GM12874 (cell line): ENCODE data around the gene GPC5.

Experiments used
- CTCF ChIP-seq: IDR thresholded peaks from 2 replicates; pipeline ENCODE4 v1.5.1; 2011; ENCODE audit warnings: low read depth, mild to moderate bottlenecking, control low read depth, low read length, moderate library complexity; ENCODE audit not compliant: insufficient read depth

GPC5 gene

GRCh38 chr13:91639330-91639729, 240.9 kb downstream of the GPC5 start:
- no peak for TF ChIP-seq CTCF

- TF ChIP-seq CTCF = no peak
Observed at GRCh38 chr13:91643394-91643793, 245.0 kb downstream of the GPC5 start.

GRCh38 chr13:91644806-91645205, 246.4 kb downstream of the GPC5 start:
- no peak for TF ChIP-seq CTCF

DNA sequence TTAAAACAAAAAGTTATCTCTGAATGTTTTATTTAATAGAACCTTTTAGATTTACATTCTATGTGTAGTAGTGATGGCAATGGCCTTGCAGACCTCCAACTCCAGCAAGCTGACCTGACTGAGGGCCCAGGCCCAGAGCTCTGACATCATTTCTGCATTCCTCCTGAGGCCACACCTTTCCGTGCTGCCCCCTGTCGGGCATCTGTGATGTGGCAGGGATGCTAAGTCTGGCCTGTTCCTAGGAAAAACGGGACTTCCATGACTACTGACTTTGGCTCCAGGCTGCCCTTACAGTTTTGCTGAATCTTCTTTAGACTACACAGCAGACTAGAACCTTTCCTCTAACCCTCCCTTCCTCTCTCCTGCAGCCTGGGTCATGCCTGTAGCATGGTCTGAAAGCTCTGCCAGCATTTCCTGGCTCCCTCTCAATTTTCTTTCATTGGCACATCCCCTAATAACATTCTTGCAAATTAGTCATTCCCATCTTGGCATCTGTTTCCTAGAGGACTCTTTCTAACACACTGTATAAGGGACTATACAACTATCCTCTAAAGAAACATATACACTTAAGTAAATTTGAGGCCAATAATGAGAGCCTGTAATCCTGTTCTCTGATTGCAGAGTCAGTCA, 249.1 kb downstream of the GPC5 start:
- TF ChIP-seq CTCF = peak; percentile 58; the same call in 1 of the 2 replicates

GRCh38 chr13:91648012-91648411, 249.6 kb downstream of the GPC5 start:
- no peak for TF ChIP-seq CTCF

DNA sequence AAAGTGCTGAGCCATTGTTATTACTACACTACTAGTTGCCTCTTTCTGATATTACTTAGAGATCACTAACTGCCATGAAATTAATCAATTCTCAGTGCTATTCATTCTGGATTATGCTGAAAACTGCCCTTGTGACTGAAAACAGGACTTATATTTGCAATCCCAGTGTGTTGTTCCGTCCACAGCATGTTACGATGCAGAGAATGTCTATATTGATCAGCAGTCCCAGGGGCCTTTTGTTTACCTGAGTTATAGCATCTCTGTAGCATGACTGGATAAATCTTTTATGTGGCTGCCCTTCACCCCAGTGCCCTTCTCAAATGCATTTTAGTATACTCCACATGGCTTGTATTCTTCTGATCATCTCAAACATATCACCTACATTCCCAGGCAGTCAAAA, 251.0 kb downstream of the GPC5 start:
- TF ChIP-seq CTCF = no peak

GRCh38 chr13:91652404-91653301, 254.2 kb downstream of the GPC5 start:
- no peak for TF ChIP-seq CTCF
